ENCODE results near the gene BORCS6.

GRCh38 chr17:8221663-8222379 is 31.8 kb upstream of the BORCS6 start:
- TF ChIP-seq, protein P1, sequence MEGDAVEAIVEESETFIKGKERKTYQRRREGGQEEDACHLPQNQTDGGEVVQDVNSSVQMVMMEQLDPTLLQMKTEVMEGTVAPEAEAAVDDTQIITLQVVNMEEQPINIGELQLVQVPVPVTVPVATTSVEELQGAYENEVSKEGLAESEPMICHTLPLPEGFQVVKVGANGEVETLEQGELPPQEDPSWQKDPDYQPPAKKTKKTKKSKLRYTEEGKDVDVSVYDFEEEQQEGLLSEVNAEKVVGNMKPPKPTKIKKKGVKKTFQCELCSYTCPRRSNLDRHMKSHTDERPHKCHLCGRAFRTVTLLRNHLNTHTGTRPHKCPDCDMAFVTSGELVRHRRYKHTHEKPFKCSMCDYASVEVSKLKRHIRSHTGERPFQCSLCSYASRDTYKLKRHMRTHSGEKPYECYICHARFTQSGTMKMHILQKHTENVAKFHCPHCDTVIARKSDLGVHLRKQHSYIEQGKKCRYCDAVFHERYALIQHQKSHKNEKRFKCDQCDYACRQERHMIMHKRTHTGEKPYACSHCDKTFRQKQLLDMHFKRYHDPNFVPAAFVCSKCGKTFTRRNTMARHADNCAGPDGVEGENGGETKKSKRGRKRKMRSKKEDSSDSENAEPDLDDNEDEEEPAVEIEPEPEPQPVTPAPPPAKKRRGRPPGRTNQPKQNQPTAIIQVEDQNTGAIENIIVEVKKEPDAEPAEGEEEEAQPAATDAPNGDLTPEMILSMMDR (conservative IDR thresholded peaks at IDR 0.05) = no peak
- no peak for TF ChIP-seq EZH2 (IDR thresholded peaks at IDR 0.05; ENCODE audit: low read depth)

Measured in PC-9 (cell line).